Astrocyte (in vitro differentiated cells and primary cell): ENCODE results near the gene HLCS. TPM values are rescaled to one million over a fixed set of nuclear protein-coding genes. Genes with fewer than 3 reads are reported as not detected.

Experiments used
- DNase-seq: peaks from one replicate; pipeline ENCODE4 v3.0.0-alpha.2; 2010; ENCODE audit warnings: low read depth
- FAIRE-seq: peaks from 2 replicates; lab custom pipeline; 2011; peaks lifted over from hg19 to GRCh38; lab: Jason Lieb, UNC
- H2AFZ ChIP-seq: 2 replicates; pipeline ENCODE4 v1.6.0; 2012; ENCODE audit warnings: low read depth, low read length, inconsistent platforms
- H3K27ac ChIP-seq: 2 replicates; pipeline ENCODE4 v1.5.1; 2011; ENCODE audit warnings: low read depth, low read length, inconsistent platforms
- H3K27me3 ChIP-seq: 2 replicates; pipeline ENCODE4 v1.6.0; 2011; ENCODE audit warnings: low read length, inconsistent platforms; ENCODE audit not compliant: insufficient read depth
- H3K36me3 ChIP-seq: 2 replicates; pipeline ENCODE4 v1.5.1; 2011; ENCODE audit warnings: low read length, inconsistent platforms; ENCODE audit not compliant: insufficient read depth
- H3K4me1 ChIP-seq: 2 replicates; pipeline ENCODE4 v1.5.1; 2011; ENCODE audit warnings: low read length, inconsistent platforms; ENCODE audit not compliant: insufficient read depth
- H3K4me2 ChIP-seq: 2 replicates; pipeline ENCODE4 v1.6.0; 2012; ENCODE audit warnings: low read length, inconsistent platforms
- H3K4me3 ChIP-seq: 2 replicates; pipeline ENCODE4 v1.5.1; 2011; ENCODE audit warnings: low read depth, mild to moderate bottlenecking, low read length, inconsistent platforms; ENCODE audit not compliant: insufficient read depth
- H3K79me2 ChIP-seq: 2 replicates; pipeline ENCODE4 v1.6.0; 2012; ENCODE audit warnings: mild to moderate bottlenecking, low read length, inconsistent platforms; ENCODE audit not compliant: insufficient read depth
- H3K9ac ChIP-seq: 2 replicates; pipeline ENCODE4 v1.6.0; 2012; ENCODE audit warnings: mild to moderate bottlenecking, low read length, inconsistent platforms
- H3K9me3 ChIP-seq: 2 replicates; pipeline ENCODE4 v1.5.1; 2012; ENCODE audit warnings: low read depth, mild to moderate bottlenecking, low read length, inconsistent platforms; ENCODE audit not compliant: insufficient read depth
- H4K20me1 ChIP-seq: 2 replicates; pipeline ENCODE4 v1.6.0; 2012; ENCODE audit warnings: low read length, inconsistent platforms; ENCODE audit not compliant: insufficient read depth
- H3K27ac Mint-ChIP-seq: one replicate; pipeline ENCODE4 v1.8.0; 2021; ENCODE audit warnings: mild to moderate bottlenecking, mixed read lengths; ENCODE audit not compliant: unreplicated experiment
- H3K27me3 Mint-ChIP-seq: one replicate; pipeline ENCODE4 v1.8.0; 2021; ENCODE audit warnings: low read depth, mixed read lengths; ENCODE audit not compliant: unreplicated experiment
- H3K36me3 Mint-ChIP-seq: one replicate; pipeline ENCODE4 v1.8.0; 2021; ENCODE audit warnings: low read depth, mixed read lengths; ENCODE audit not compliant: unreplicated experiment
- H3K4me1 Mint-ChIP-seq: one replicate; pipeline ENCODE4 v1.8.0; 2021; ENCODE audit warnings: low read depth, mixed read lengths; ENCODE audit not compliant: unreplicated experiment
- H3K4me3 Mint-ChIP-seq: one replicate; pipeline ENCODE4 v1.8.0; 2021; ENCODE audit warnings: mild to moderate bottlenecking, moderate library complexity, mixed read lengths; ENCODE audit not compliant: unreplicated experiment
- H3K9me3 Mint-ChIP-seq: one replicate; pipeline ENCODE4 v1.8.0; 2021; ENCODE audit warnings: mild to moderate bottlenecking, mixed read lengths; ENCODE audit not compliant: unreplicated experiment
- EZH2 ChIP-seq: IDR thresholded peaks from 2 replicates; pipeline ENCODE4 v1.6.1; 2012; ENCODE audit warnings: mild to moderate bottlenecking, low read length, inconsistent platforms; ENCODE audit not compliant: insufficient read depth
- total RNA-seq: library from RNA; stranded (reverse); gene quantifications from 2 replicates; pipeline ENCODE4 v1.2.1, GENCODE V29; 2021
- TF ChIP-seq, protein P1 (sequence below): IDR thresholded peaks from 2 replicates; pipeline ENCODE4 v1.5.1; 2011; ENCODE audit warnings: low read depth, mild to moderate bottlenecking, inconsistent platforms, low read length, moderate library complexity; ENCODE audit not compliant: insufficient read depth

Gene HLCS
- total RNA-seq, 1 donor from 2014 or later: 20.9 TPM

GRCh38 chr21:36962098-36962780, 4.2 kb downstream of the HLCS start:
- H3K27me3 ChIP-seq: no peaks in the 10 kb centered on the region
- no peak overlapping the region for H3K4me3 Mint-ChIP-seq
- H3K36me3 ChIP-seq: peaks cover 6% of the 10 kb centered on the region
- H2AFZ ChIP-seq: no peak overlapping the region
- H3K4me1 ChIP-seq: no peaks in the 10 kb centered on the region
- H3K4me1 Mint-ChIP-seq: peaks cover 6% of the 10 kb centered on the region
- H3K27me3 Mint-ChIP-seq: no peaks in the 10 kb centered on the region
- no peak overlapping the region for H3K27ac Mint-ChIP-seq
- H3K79me2 ChIP-seq: peaks cover 10% of the 10 kb centered on the region
- no peaks in the 10 kb centered on the region for H4K20me1 ChIP-seq
- peaks cover 17% of the 10 kb centered on the region for H3K36me3 Mint-ChIP-seq
- H3K4me2 ChIP-seq: no peak overlapping the region
- DNase-seq (no peak), FAIRE-seq (no peak)
- no peak for TF ChIP-seq EZH2
- TF ChIP-seq, protein P1, sequence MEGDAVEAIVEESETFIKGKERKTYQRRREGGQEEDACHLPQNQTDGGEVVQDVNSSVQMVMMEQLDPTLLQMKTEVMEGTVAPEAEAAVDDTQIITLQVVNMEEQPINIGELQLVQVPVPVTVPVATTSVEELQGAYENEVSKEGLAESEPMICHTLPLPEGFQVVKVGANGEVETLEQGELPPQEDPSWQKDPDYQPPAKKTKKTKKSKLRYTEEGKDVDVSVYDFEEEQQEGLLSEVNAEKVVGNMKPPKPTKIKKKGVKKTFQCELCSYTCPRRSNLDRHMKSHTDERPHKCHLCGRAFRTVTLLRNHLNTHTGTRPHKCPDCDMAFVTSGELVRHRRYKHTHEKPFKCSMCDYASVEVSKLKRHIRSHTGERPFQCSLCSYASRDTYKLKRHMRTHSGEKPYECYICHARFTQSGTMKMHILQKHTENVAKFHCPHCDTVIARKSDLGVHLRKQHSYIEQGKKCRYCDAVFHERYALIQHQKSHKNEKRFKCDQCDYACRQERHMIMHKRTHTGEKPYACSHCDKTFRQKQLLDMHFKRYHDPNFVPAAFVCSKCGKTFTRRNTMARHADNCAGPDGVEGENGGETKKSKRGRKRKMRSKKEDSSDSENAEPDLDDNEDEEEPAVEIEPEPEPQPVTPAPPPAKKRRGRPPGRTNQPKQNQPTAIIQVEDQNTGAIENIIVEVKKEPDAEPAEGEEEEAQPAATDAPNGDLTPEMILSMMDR: no peak
- peaks cover 3% of the 10 kb centered on the region for H3K9me3 Mint-ChIP-seq
- H3K9ac ChIP-seq: no peak overlapping the region
- H3K4me3 ChIP-seq: no peak overlapping the region
- no peaks in the 10 kb centered on the region for H3K9me3 ChIP-seq
- no peak overlapping the region for H3K27ac ChIP-seq

- Mint-ChIP-seq H3K27ac (no peak overlapping the region), H3K36me3 (peaks cover 20% of the 10 kb centered on the region), H3K9me3 (peaks cover 3% of the 10 kb centered on the region), H3K4me3 (no peak overlapping the region), H3K27me3 (no peaks in the 10 kb centered on the region), H3K4me1 (peaks cover 6% of the 10 kb centered on the region)
- no peak for FAIRE-seq
- no peaks in the 10 kb centered on the region for H3K27me3 ChIP-seq
- H3K4me2 ChIP-seq: no peak overlapping the region
- DNase-seq: no peak
- H3K36me3 ChIP-seq: peaks cover 6% of the 10 kb centered on the region
- no peaks in the 10 kb centered on the region for H4K20me1 ChIP-seq
- H2AFZ ChIP-seq: no peak overlapping the region
- no peak overlapping the region for H3K4me3 ChIP-seq
- H3K79me2 ChIP-seq: peaks cover 10% of the 10 kb centered on the region
- H3K9me3 ChIP-seq: no peaks in the 10 kb centered on the region
- H3K27ac ChIP-seq: no peak overlapping the region
- no peak for TF ChIP-seq EZH2
- TF ChIP-seq, protein P1: no peak
- H3K9ac ChIP-seq: no peak overlapping the region
- H3K4me1 ChIP-seq: no peaks in the 10 kb centered on the region
These were observed 5.7 kb downstream of the HLCS start for GRCh38 chr21:36960676-36961284.
